Activated T-helper 2 cell treated with anti-CD3 and anti-CD28 coated beads, Interferon-gamma antibody, Interleukin-2, Interleukin-4, amounts not matched to agents 10 μg/mL and 5 μg/mL and 100 μg/mL, durations not matched to agents 14 hours and 24 hours and 36 hours (primary cell): Measurements from ENCODE around the gene DNAJC12. TPM values are rescaled to one million over a fixed set of nuclear protein-coding genes. Genes with fewer than 3 reads are reported as not detected.

Source experiments
- DNase-seq: peaks from one replicate; pipeline ENCODE4 v3.0.0; 2021; ENCODE audit warnings: low spot score
- H3K27ac Mint-ChIP-seq: one replicate; pipeline ENCODE4 v1.8.0; 2021; ENCODE audit warnings: mixed read lengths
- H3K27me3 Mint-ChIP-seq: one replicate; pipeline ENCODE4 v1.8.0; 2021; ENCODE audit warnings: low read depth, mixed read lengths
- H3K36me3 Mint-ChIP-seq: one replicate; pipeline ENCODE4 v1.8.0; 2021; ENCODE audit warnings: low read depth, mixed read lengths
- H3K4me1 Mint-ChIP-seq: one replicate; pipeline ENCODE4 v1.8.0; 2021; ENCODE audit warnings: low read depth, mixed read lengths
- H3K4me3 Mint-ChIP-seq: one replicate; pipeline ENCODE4 v1.8.0; 2021; ENCODE audit warnings: low read depth, mild to moderate bottlenecking, moderate library complexity, mixed read lengths
- H3K9me3 Mint-ChIP-seq: one replicate; pipeline ENCODE4 v1.8.0; 2021; ENCODE audit warnings: mixed read lengths
- intact Hi-C: fragments of 100-400 bp; cut with micrococcal nuclease; formaldehyde crosslinking; loops from one replicate; pipeline ENCODE4 v1.15.1; 2023
- total RNA-seq: library from RNA; stranded (reverse); gene quantifications from 2 replicates; pipeline ENCODE4 v1.2.3, GENCODE V29; 2022

Gene DNAJC12
- total RNA-seq, 1 donor from 2014 or later = 12.6 TPM

- Mint-ChIP-seq H3K36me3 (no peaks in the 10 kb centered on the region), H3K27ac (no peak overlapping the region), H3K9me3 (no peaks in the 10 kb centered on the region), H3K4me1 (peaks cover 10% of the 10 kb centered on the region), H3K4me3 (no peak overlapping the region), H3K27me3 (no peaks in the 10 kb centered on the region)
- DNase-seq = no peak
- intact Hi-C loops = no loop called here
Measured at GRCh38 chr10:67834375-67834774, 3.6 kb downstream of the DNAJC12 start.

GRCh38 chr10:67827811-67828210 is 10.2 kb downstream of the DNAJC12 start:
- Mint-ChIP-seq H3K9me3 (no peaks in the 10 kb centered on the region), H3K4me3 (no peak overlapping the region), H3K4me1 (no peaks in the 10 kb centered on the region), H3K27ac (no peak overlapping the region), H3K36me3 (no peaks in the 10 kb centered on the region), H3K27me3 (no peaks in the 10 kb centered on the region)
- DNase-seq = no peak
- intact Hi-C loops = no loop called here

- Mint-ChIP-seq H3K27me3 (peaks cover 1% of the 10 kb centered on the region), H3K4me1 (peaks cover 19% of the 10 kb centered on the region), H3K9me3 (no peaks in the 10 kb centered on the region), H3K27ac (peak overlapping the region; percentile 26), H3K4me3 (no peak overlapping the region), H3K36me3 (no peaks in the 10 kb centered on the region)
- intact Hi-C loops = no loop called here
- no peak for DNase-seq
Measured at GRCh38 chr10:67819768-67820204, 18.2 kb downstream of the DNAJC12 start.

- Mint-ChIP-seq H3K27ac (no peak overlapping the region), H3K9me3 (no peaks in the 10 kb centered on the region)
Measured at GRCh38 chr10:67818323-67818722, 19.7 kb downstream of the DNAJC12 start.

GRCh38 chr10:67816719-67817118 is 21.3 kb downstream of the DNAJC12 start:
- Mint-ChIP-seq H3K36me3 (no peaks in the 10 kb centered on the region), H3K9me3 (no peaks in the 10 kb centered on the region), H3K4me3 (no peak overlapping the region), H3K27me3 (peaks cover 1% of the 10 kb centered on the region), H3K27ac (no peak overlapping the region), H3K4me1 (peaks cover 13% of the 10 kb centered on the region)
- no peak for DNase-seq
- intact Hi-C loops = no loop called here

More at GRCh38 chr10:67818323-67818722, 19.7 kb downstream of the DNAJC12 start:
- intact Hi-C loops = no loop called here
- Mint-ChIP-seq H3K36me3 (no peaks in the 10 kb centered on the region), H3K4me1 (peaks cover 19% of the 10 kb centered on the region), H3K27me3 (peaks cover 1% of the 10 kb centered on the region), H3K4me3 (no peak overlapping the region)
- DNase-seq = no peak

- Mint-ChIP-seq H3K36me3 (peaks cover under 1% of the 10 kb centered on the region), H3K4me3 (no peak overlapping the region), H3K4me1 (peaks cover 11% of the 10 kb centered on the region), H3K27me3 (no peaks in the 10 kb centered on the region), H3K9me3 (no peaks in the 10 kb centered on the region), H3K27ac (peak overlapping the region; percentile 69)
- DNase-seq = no peak
- intact Hi-C loops = loop anchor here (1.0 kb wide), 1 partner anchor 24 kb away; no protein-coding TSS in a partner anchor
Measured at GRCh38 chr10:67815571-67816059, 22.4 kb downstream of the DNAJC12 start.

- Mint-ChIP-seq H3K27me3 (no peaks in the 10 kb centered on the region), H3K4me1 (peaks cover 5% of the 10 kb centered on the region), H3K9me3 (no peaks in the 10 kb centered on the region), H3K27ac (no peak overlapping the region), H3K4me3 (no peak overlapping the region), H3K36me3 (peaks cover 7% of the 10 kb centered on the region)
- DNase-seq = no peak
- intact Hi-C loops = no loop called here
Measured at GRCh38 chr10:67812007-67812406, 26.0 kb downstream of the DNAJC12 start.

GRCh38 chr10:67809107-67809506 is 28.9 kb downstream of the DNAJC12 start:
- DNase-seq = no peak
- intact Hi-C loops = no loop called here
- Mint-ChIP-seq H3K27ac (no peak overlapping the region), H3K27me3 (no peaks in the 10 kb centered on the region), H3K4me1 (peaks cover 2% of the 10 kb centered on the region), H3K9me3 (no peaks in the 10 kb centered on the region), H3K4me3 (no peak overlapping the region), H3K36me3 (peaks cover 7% of the 10 kb centered on the region)

- H3K27ac Mint-ChIP-seq = no peak overlapping the region
Measured at GRCh38 chr10:67808704-67809103, 29.3 kb downstream of the DNAJC12 start.

GRCh38 chr10:67807855-67808456 is 30.0 kb downstream of the DNAJC12 start:
- DNase-seq = no peak
- Mint-ChIP-seq H3K4me1 (peaks cover 9% of the 10 kb centered on the region), H3K9me3 (no peaks in the 10 kb centered on the region), H3K27me3 (no peaks in the 10 kb centered on the region), H3K36me3 (peaks cover 7% of the 10 kb centered on the region), H3K4me3 (no peak overlapping the region), H3K27ac (no peak overlapping the region)
- intact Hi-C loops = no loop called here

More at GRCh38 chr10:67808704-67809103, 29.3 kb downstream of the DNAJC12 start:
- Mint-ChIP-seq H3K36me3 (peaks cover 7% of the 10 kb centered on the region), H3K4me1 (peaks cover 6% of the 10 kb centered on the region), H3K4me3 (no peak overlapping the region), H3K9me3 (no peaks in the 10 kb centered on the region), H3K27me3 (no peaks in the 10 kb centered on the region)
- intact Hi-C loops = no loop called here
- DNase-seq = no peak

- no peak overlapping the region for H3K4me3 Mint-ChIP-seq
- H3K27ac Mint-ChIP-seq = no peak overlapping the region
- no peak for DNase-seq
- no peaks in the 10 kb centered on the region for H3K36me3 Mint-ChIP-seq
- H3K4me1 Mint-ChIP-seq = peaks cover 9% of the 10 kb centered on the region
- H3K27me3 Mint-ChIP-seq = no peaks in the 10 kb centered on the region
- H3K9me3 Mint-ChIP-seq = no peaks in the 10 kb centered on the region
- intact Hi-C loops = no loop called here
Measured at GRCh38 chr10:67804395-67804678, 33.7 kb downstream of the DNAJC12 start.

GRCh38 chr10:67803588-67804394 is 34.2 kb downstream of the DNAJC12 start:
- intact Hi-C loops = no loop called here
- no peak for DNase-seq
- Mint-ChIP-seq H3K9me3 (no peaks in the 10 kb centered on the region), H3K27ac (peak overlapping the region; percentile 30), H3K36me3 (no peaks in the 10 kb centered on the region), H3K4me3 (no peak overlapping the region), H3K4me1 (peaks cover 9% of the 10 kb centered on the region), H3K27me3 (no peaks in the 10 kb centered on the region)

- Mint-ChIP-seq H3K9me3 (no peaks in the 10 kb centered on the region), H3K4me3 (no peak overlapping the region), H3K27ac (no peak overlapping the region), H3K4me1 (peaks cover 9% of the 10 kb centered on the region), H3K27me3 (no peaks in the 10 kb centered on the region), H3K36me3 (no peaks in the 10 kb centered on the region)
- intact Hi-C loops = no loop called here
- DNase-seq = no peak
Measured at GRCh38 chr10:67802767-67803538, 35.0 kb downstream of the DNAJC12 start.
